NCI-H2081 treated with DMSO at 0.1 percent for 48 hours (cell line): Measurements from ENCODE around the gene URM1.
"Not testable (repeated sequence)": the region's sequence is repeated elsewhere in the genome, so short reads cannot be mapped to it uniquely, and the experiment has no call there.

Experiments used
- DNase-seq: peaks from one replicate; lab custom pipeline; 2025; lab: John Stamatoyannopoulos, UW

Gene URM1

GRCh38 chr9:128409450-128409849 lies 38.3 kb downstream of the URM1 start:
- no peak for DNase-seq

DNA sequence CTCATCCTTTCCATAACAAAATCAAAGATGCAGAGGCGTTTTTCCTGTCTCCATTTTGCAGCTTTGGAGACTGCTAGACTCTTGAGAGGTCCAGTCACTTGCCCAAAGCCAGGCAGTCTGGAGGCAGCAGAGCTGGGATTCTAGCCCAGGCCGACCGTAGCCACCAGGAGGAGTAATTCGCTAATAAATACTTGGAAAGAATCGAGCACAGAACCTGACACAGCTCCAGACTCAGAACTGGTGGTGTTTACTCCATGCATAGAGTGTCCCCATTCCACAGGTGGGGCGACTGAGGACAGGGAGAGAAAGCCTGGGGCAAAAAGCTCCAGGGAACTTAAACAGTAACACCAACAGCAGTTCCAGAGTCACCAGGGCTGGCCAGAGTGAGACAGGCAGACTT lies 38.8 kb downstream of the URM1 start:
- no peak for DNase-seq

DNA sequence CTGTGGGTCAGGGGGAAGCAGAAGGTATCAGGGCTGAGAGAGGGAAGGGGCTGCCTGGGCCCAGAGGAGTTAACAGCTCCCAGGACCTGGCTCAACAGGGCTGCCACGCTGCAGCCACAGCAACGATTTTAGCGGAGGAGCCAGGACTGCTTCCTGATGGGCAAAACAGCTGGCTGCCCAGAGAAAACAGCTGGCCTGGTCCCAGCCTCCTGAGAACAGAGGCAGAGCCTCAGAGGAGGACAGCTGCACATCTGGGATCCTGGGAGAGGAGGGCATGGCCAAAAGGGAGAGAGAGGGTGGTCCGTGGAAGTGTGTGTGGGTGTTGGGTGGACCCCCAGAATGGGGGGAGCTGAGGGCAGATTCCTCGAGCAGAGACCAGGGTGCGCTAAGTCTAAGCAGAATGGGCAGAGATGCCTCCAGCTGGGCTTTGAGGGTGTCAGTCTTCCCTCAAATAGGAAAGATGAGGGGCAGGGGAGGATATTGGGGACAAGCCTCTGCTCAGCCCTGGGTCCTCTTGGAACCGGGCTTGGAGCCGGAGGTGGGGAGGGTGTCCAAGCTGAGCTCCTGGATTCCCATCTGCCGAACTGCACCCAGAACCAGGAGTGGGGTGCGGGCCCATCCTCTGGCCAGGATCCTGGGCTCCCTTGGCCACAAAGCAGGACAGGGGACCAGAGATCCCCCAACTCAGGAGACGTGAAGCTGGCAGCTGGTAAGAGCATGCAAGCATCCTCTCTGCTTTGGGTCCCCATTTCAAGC lies 40.4 kb downstream of the URM1 start:
- no peak for DNase-seq

GRCh38 chr9:128412120-128412790 lies 41.1 kb downstream of the URM1 start:
- no peak for DNase-seq

DNA sequence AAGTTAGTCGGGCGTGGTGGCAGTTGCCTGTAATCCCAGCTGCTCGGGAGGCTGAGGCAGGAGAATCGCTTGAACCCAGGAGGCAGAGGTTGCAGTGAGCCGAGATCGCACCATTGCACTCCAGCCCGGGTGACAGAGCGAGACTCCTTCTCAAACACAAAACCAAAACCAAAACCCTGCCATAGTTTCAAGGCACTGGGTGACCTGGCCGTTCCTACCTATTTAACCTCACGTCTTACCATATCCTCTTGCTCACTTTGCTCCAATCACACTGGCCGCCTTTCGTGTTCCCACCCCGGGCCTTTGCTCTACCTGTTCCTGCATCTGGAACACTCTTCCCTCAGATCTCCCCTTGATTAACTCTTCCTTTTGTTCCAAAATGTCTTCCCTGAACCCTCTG lies 42.6 kb downstream of the URM1 start:
- DNase-seq, result not testable (repeated sequence)

DNA sequence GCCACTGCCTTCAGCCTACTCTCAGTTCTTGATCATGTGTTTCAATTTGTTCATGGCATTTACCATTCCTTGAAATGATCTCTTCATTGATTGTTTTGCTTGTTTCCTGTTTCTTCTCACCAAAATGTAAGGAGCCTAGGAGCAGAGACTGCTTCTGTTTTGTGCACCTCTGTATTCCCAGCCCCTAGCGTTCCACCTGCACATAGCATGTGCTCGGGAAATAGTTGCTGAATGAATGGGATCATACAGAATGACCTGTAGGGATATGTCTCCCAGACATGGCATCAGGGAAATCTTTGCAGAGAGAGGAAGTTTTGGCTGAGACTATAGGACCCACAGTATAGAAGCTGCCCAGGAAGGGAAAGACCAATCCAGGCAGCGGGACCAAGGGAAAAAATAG lies 43.3 kb downstream of the URM1 start:
- no peak for DNase-seq

GRCh38 chr9:128415281-128415680 lies 44.1 kb downstream of the URM1 start:
- no peak for DNase-seq

GRCh38 chr9:128416014-128416413 lies 44.8 kb downstream of the URM1 start:
- no peak for DNase-seq

- DNase-seq, result no peak
Measured at GRCh38 chr9:128416432-128417019, 45.4 kb downstream of the URM1 start.

GRCh38 chr9:128419061-128419925 lies 48.1 kb downstream of the URM1 start:
- DNase-seq, result no peak

- no peak for DNase-seq
Measured at GRCh38 chr9:128420060-128420650, 49.0 kb downstream of the URM1 start.

DNA sequence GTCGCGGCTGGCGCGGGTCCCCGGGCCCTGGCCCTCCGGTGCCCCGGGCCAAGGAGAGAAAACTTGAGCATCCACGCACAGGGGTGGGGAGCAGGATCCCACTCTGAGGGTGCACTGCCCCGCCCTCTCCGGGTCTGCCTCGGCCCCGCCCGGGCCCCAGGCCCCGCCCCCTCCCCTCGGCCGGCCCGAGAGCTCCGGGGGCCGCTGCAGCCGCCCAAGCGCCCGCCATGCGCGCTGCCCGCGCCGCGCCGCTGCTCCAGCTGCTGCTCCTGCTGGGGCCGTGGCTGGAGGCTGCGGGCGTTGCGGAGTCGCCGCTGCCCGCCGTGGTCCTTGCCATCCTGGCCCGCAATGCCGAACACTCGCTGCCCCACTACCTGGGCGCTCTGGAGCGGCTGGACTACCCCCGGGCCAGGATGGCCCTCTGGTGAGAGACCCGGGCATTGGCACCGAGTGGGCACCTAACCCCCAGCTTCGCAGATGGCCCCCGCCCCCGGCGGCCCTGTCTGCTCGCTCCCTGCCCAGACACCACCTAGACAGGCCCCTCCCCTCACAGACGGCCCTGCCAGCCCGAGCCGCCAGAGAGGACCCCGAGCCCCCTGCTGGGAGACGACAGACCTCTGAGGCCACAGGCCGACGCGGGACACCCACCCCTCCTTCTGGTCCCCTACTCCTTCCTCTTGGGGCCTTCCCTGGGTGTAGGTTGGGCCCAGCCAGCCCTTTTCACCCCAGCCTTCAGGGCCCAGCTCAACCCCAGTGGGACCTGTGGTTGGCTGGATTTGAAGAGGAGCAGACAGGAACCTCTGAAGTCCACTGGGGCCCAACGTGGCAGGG lies 49.7 kb downstream of the URM1 start, which contains the start of gene CERCAM:
TSS of gene CERCAM (plus strand) at position 207 of the 831 bp plus-strand sequence. CDS start at position 228, 21 bp downstream.
- DNase-seq, result no peak

DNA sequence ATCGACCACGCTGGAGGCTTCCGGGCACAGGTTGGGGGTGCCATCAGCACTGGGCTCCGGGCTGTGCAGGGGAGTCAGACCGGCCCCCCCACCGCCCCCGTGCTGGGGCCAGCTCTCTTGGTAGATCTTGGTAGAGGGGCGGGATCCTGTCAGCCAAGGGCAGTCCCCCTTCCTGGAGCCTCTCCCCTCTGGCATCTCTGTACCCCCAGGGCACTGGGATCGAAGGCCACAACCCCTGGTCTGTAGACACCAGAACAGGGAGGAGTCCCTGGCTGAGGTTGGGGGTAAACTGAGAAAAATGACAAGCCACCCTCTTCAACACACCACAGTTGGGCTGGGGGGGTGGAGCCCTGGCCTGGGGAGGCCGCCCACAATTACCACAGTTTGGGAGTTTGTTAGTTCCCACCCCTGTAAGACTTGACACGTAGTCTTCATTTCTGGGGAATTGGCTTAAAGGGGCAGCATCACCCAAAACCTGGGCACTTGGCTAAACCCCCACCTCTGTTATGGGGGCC lies 50.4 kb downstream of the URM1 start:
- DNase-seq, result no peak

GRCh38 chr9:128422022-128422782 lies 51.0 kb downstream of the URM1 start:
- not testable (repeated sequence) for DNase-seq

- no peak for DNase-seq
Measured at GRCh38 chr9:128422783-128423150, 51.6 kb downstream of the URM1 start.

DNA sequence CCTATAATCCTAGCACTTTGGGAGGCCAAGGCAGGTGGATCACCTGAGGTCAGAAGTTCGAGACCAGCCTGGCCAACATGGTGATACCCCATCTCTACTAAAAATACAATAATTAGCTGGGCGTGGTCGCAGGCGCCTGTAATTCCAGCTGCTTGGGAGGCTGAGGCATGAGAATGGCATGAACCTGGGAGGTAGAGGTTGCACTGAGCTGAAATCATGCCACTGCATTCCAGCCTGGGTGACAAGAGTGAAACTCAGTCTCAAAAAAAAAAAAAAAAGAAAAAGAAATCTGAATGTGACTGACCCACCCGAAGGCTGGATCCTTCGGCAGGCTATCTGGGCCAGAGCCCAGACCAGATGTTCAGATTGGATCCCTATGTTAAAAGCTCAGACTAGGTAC lies 52.2 kb downstream of the URM1 start:
- DNase-seq, result not testable (repeated sequence)

GRCh38 chr9:128424268-128424780 lies 53.1 kb downstream of the URM1 start:
- no peak for DNase-seq

DNA sequence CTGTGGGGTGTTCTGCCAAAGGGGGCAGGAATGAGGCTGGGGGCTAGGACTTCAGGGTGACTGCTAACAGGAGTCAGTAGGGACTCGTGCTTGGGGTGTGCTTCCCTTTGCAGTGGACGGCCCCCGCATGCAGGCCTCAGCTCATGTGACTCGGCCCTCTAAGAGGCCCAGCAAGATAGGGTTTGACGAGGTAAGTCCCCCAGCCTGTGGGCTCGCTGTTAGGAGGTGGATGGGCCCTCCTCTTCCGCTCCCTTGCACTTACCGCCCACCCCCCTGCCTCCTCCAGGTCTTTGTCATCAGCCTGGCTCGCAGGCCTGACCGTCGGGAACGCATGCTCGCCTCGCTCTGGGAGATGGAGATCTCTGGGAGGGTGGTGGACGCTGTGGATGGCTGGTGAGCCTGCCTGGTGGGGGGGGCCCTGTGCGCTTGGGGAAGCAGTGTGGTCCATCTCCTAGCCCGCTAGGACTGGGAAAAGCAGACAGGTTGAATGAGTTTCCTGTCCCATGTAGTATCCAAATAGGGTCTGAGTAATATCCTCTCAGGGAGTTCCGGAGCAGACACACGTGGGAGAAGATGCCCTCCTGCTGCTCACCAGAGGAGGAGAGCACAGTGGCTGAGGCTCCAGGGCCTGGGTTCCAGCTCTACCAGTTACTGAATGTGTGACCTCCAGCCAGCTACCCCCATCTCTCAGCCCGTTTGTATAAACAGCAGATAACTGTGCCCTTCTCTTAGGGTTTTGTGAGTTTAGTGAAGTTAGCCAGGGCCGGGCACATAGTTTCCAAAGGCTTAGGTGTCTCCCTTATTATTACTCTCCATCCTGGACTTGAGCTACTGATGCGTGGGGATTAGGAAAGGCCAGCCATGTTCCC lies 57.7 kb downstream of the URM1 start:
- DNase-seq, result no peak
